BLaER1 treated with 17β-estradiol and CSF1 and Interleukin-3, amounts not matched to agents 10 nM and 100 nM (cell line): Measurements from ENCODE around the gene FADS3.
A peak's percentile ranks its signal among the peaks of the same experiment; 100 is the strongest.

ENCODE experiments used
- H3K27ac ChIP-seq, 11 experiments: shearing (Covaris generic); formaldehyde crosslinking; 2 replicates each; pipeline ENCODE4 v1.8.1; 2022
- H3K27me3 ChIP-seq, 11 experiments: shearing (Covaris generic); formaldehyde crosslinking; 2 replicates each; pipeline ENCODE4 v1.8.1; 2022
- H3K36me3 ChIP-seq, 11 experiments: shearing (Covaris generic); formaldehyde crosslinking; 2 replicates each; pipeline ENCODE4 v1.8.1; 2022
- H3K4me1 ChIP-seq, 10 experiments: shearing (Covaris generic); formaldehyde crosslinking; 2 replicates each; pipeline ENCODE4 v1.8.1; 2022
- H3K4me2 ChIP-seq, 11 experiments: shearing (Covaris generic); formaldehyde crosslinking; 2 replicates each; pipeline ENCODE4 v1.8.1; 2022
- H3K4me3 ChIP-seq, 10 experiments: shearing (Covaris generic); formaldehyde crosslinking; 2 replicates each; pipeline ENCODE4 v1.8.1; 2022
- H3K9ac ChIP-seq, 11 experiments: shearing (Covaris generic); formaldehyde crosslinking; 2 replicates each; pipeline ENCODE4 v1.8.1; 2022
- H3K9me3 ChIP-seq, 11 experiments: shearing (Covaris generic); formaldehyde crosslinking; replicated peaks in 1 of 11; 2 replicates each; pipeline ENCODE4 v1.8.1; 2022
- H4K20me1 ChIP-seq, 11 experiments: shearing (Covaris generic); formaldehyde crosslinking; 2 replicates each; pipeline ENCODE4 v1.8.1; 2022
- Cebpa-rat ChIP-seq, 11 experiments: shearing (Covaris generic); IDR thresholded peaks; 2 replicates each; pipeline ENCODE4 v1.8.1; 2022

FADS3 gene

DNA sequence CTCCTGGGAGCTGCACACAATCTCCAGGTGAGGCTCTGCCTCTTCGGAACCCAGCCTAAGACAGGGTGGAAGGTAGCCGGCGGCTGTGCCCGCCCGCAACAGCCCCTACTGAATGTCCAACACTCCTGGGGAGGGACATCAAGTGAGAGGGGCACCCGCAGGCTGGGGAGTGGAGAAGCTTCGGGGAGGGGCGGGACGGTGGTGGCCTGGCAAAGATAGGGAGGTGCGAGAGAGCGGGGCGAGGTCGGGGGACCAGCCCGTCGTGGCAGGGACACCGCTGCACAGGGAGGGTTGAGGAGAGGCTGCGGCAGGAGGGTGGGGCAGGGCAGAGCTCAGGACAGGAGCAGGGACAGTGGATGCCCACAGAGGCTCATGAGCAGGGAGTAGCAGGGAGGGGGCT lies 8.9 kb upstream of the FADS3 start:
- H3K27me3 ChIP-seq, result no peaks in the 10 kb centered on the region
- peak overlapping the region in 6 of 11 experiments; percentile 10 to 42 (median 34); a peak in 7 of 22 replicates for H3K27ac ChIP-seq
- H3K36me3 ChIP-seq, result peaks cover 0 to 97% (median 0%) of the 10 kb centered on the region in 11 experiments; a peak in 6 of 22 replicates
- H3K9ac ChIP-seq, result peak overlapping the region in 4 of 11 experiments; percentile 8 to 73 (median 35); a peak in 4 of 22 replicates
- H4K20me1 ChIP-seq, result peaks cover 0 to 7% (median 0%) of the 10 kb centered on the region in 11 experiments; a peak in 3 of 22 replicates
- no peaks in the 10 kb centered on the region for H3K9me3 ChIP-seq
- H3K4me3 ChIP-seq, result no peak overlapping the region
- H3K4me2 ChIP-seq, result peak overlapping the region in 3 of 11 experiments; percentile 21 to 89 (median 84); a peak in 4 of 22 replicates
- TF ChIP-seq Cebpa-rat (IDR thresholded peaks at IDR 0.05), result no peak
- peaks cover 20 to 77% (median 32%) of the 10 kb centered on the region in 10 experiments for H3K4me1 ChIP-seq

- H3K4me2 ChIP-seq, result peak overlapping the region in 8 of 11 experiments; percentile 5 to 89 (median 50); a peak in 9 of 22 replicates
- peaks cover 0 to 94% (median 0%) of the 10 kb centered on the region in 11 experiments; a peak in 6 of 22 replicates for H3K36me3 ChIP-seq
- H3K4me1 ChIP-seq, result peaks cover 11 to 76% (median 26%) of the 10 kb centered on the region in 10 experiments
- no peak for TF ChIP-seq Cebpa-rat (IDR thresholded peaks at IDR 0.05)
- H3K27ac ChIP-seq, result peak overlapping the region in 8 of 11 experiments; percentile 11 to 53 (median 38); a peak in 8 of 22 replicates
- no peaks in the 10 kb centered on the region for H3K27me3 ChIP-seq
- H3K9ac ChIP-seq, result peak overlapping the region in 6 of 11 experiments; percentile 8 to 73 (median 36); a peak in 8 of 22 replicates
- no peak overlapping the region for H3K4me3 ChIP-seq
- no peaks in the 10 kb centered on the region for H3K9me3 ChIP-seq
- H4K20me1 ChIP-seq, result peaks cover 0 to 7% (median 0%) of the 10 kb centered on the region in 11 experiments; a peak in 3 of 22 replicates
Measured at GRCh38 chr11:61899146-61899841, 7.9 kb upstream of the FADS3 start.

- Histone ChIP-seq H4K20me1 (peaks cover 0 to 9% (median 0%) of the 10 kb centered on the region in 11 experiments; a peak in 3 of 22 replicates), H3K27ac (peak overlapping the region in 9 of 11 experiments; percentile 2 to 53 (median 43); a peak in 15 of 22 replicates), H3K4me3 (no peak overlapping the region), H3K36me3 (peaks cover 0 to 85% (median 0%) of the 10 kb centered on the region in 11 experiments; a peak in 6 of 22 replicates), H3K4me2 (peak overlapping the region in 9 of 11 experiments; percentile 11 to 89 (median 37); a peak in 15 of 22 replicates), H3K9me3 (no peaks in the 10 kb centered on the region), H3K4me1 (peaks cover 9 to 70% (median 23%) of the 10 kb centered on the region in 10 experiments), H3K27me3 (no peaks in the 10 kb centered on the region), H3K9ac (peak overlapping the region in 9 of 11 experiments; percentile 10 to 58 (median 33); a peak in 11 of 22 replicates)
- no peak for TF ChIP-seq Cebpa-rat (IDR thresholded peaks at IDR 0.05)
Measured at GRCh38 chr11:61898247-61898582, 6.9 kb upstream of the FADS3 start.

- no peak for TF ChIP-seq Cebpa-rat (IDR thresholded peaks at IDR 0.05)
- H3K36me3 ChIP-seq, result peaks cover 0 to 79% (median 0%) of the 10 kb centered on the region in 11 experiments; a peak in 6 of 22 replicates
- peak overlapping the region in 8 of 11 experiments; percentile 0 to 58 (median 36); a peak in 10 of 22 replicates for H3K9ac ChIP-seq
- peak overlapping the region in 9 of 11 experiments; percentile 2 to 53 (median 43); a peak in 14 of 22 replicates for H3K27ac ChIP-seq
- H4K20me1 ChIP-seq, result peaks cover 0 to 15% (median 0%) of the 10 kb centered on the region in 11 experiments; a peak in 3 of 22 replicates
- no peak overlapping the region for H3K4me3 ChIP-seq
- no peaks in the 10 kb centered on the region for H3K9me3 ChIP-seq
- H3K27me3 ChIP-seq, result no peaks in the 10 kb centered on the region
- peaks cover 9 to 64% (median 23%) of the 10 kb centered on the region in 10 experiments for H3K4me1 ChIP-seq
- H3K4me2 ChIP-seq, result peak overlapping the region in 10 of 11 experiments; percentile 8 to 89 (median 38); a peak in 15 of 22 replicates
Measured at GRCh38 chr11:61897387-61898246, 6.3 kb upstream of the FADS3 start.

- H3K9ac ChIP-seq, result peak overlapping the region in 3 of 11 experiments; percentile 0 to 45 (median 3); a peak in 1 of 22 replicates
- H3K27ac ChIP-seq, result peak overlapping the region in 2 of 11 experiments; percentile 2 to 7; a peak in 2 of 22 replicates
- no peaks in the 10 kb centered on the region for H3K9me3 ChIP-seq
- peaks cover 14 to 59% (median 26%) of the 10 kb centered on the region in 10 experiments for H3K4me1 ChIP-seq
- no peak for TF ChIP-seq Cebpa-rat (IDR thresholded peaks at IDR 0.05)
- H3K36me3 ChIP-seq, result peaks cover 0 to 71% (median 0%) of the 10 kb centered on the region in 11 experiments; a peak in 5 of 22 replicates
- no peaks in the 10 kb centered on the region for H3K27me3 ChIP-seq
- 0 out of 22 replicates have a peak overlapping the region, but pooled peaks of 1 of the 11 experiments have one; percentile 3 for H3K4me2 ChIP-seq
- no peak overlapping the region for H3K4me3 ChIP-seq
- peaks cover 0 to 20% (median 0%) of the 10 kb centered on the region in 11 experiments; a peak in 4 of 22 replicates for H4K20me1 ChIP-seq
Measured at GRCh38 chr11:61896665-61897386, 5.5 kb upstream of the FADS3 start.

DNA sequence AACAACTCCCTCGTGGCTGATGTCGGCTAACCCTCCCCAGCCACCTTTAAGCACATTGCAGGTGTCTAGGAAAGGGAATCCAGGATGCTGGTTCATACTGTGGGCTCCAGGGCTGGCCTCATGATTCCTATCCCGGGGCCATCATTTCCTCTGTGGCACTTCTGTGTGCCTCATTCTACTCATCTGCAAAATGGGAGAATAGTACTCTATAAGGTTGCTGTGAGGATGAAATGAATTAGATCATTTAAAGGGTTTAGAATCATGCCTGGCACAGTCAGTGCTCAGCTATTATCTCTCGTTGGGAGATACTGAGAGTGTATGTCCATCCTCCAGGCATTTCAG lies 4.3 kb upstream of the FADS3 start:
- peaks cover 21 to 52% (median 33%) of the 10 kb centered on the region in 10 experiments for H3K4me1 ChIP-seq
- no peaks in the 10 kb centered on the region for H3K9me3 ChIP-seq
- H3K4me3 ChIP-seq, result no peak overlapping the region
- no peak overlapping the region for H3K4me2 ChIP-seq
- no peak overlapping the region; a peak in 1 of 22 replicates for H3K9ac ChIP-seq
- no peak overlapping the region for H3K27ac ChIP-seq
- TF ChIP-seq Cebpa-rat (IDR thresholded peaks at IDR 0.05), result no peak
- H3K27me3 ChIP-seq, result no peaks in the 10 kb centered on the region
- peaks cover 0 to 59% (median 0%) of the 10 kb centered on the region in 11 experiments; a peak in 5 of 22 replicates for H3K36me3 ChIP-seq
- H4K20me1 ChIP-seq, result peaks cover 0 to 20% (median 1%) of the 10 kb centered on the region in 11 experiments; a peak in 10 of 22 replicates

DNA sequence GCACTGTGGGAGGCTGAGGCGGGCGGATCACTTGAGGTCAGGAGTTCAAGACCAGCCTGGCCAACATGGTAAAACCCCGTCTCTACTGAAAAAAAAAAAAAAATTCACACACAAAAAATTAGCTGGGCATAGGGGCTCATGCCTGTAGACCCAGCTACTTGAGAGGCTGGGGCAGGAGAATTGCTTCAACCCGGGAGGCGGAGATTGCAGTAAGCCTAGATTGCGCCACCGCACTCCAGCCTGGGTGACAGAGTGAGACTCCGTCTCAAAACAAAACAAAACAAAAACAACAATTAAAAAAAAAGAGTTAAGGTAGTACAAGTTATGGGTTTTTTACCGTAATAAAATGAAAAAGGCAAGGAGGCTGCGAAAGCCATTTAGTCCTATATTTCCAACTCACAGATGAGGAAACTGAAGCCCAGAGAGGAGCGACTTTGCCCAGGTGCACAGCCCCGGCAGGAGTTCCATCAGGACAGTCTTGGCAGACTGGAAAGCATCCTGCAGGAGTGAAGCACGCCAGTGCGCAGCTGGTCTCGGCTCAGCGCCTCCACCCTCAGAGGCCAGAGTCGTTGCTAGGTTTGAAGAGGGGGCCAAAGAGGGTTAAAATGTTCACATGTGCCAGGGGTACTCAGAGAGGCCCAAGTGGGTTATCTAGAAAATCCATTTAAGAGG lies 3.8 kb upstream of the FADS3 start:
- Histone ChIP-seq H3K9me3 (no peaks in the 10 kb centered on the region), H3K4me2 (peak overlapping the region in 1 of 11 experiments; percentile 62; a peak in 2 of 22 replicates), H4K20me1 (peaks cover 0 to 22% (median 5%) of the 10 kb centered on the region in 11 experiments; a peak in 13 of 22 replicates), H3K27me3 (no peaks in the 10 kb centered on the region), H3K36me3 (peaks cover 0 to 54% (median 0%) of the 10 kb centered on the region in 11 experiments; a peak in 5 of 22 replicates), H3K4me3 (no peak overlapping the region), H3K9ac (no peak overlapping the region; a peak in 1 of 22 replicates), H3K27ac (no peak overlapping the region), H3K4me1 (peaks cover 26 to 52% (median 38%) of the 10 kb centered on the region in 10 experiments)
- no peak for TF ChIP-seq Cebpa-rat (IDR thresholded peaks at IDR 0.05)
